SK-N-SH (cell line): ENCODE data around the gene IFT27. TPM values are rescaled to one million over a fixed set of nuclear protein-coding genes. Genes with fewer than 3 reads are reported as not detected.

Source experiments
- CTCF ChIA-PET: fragments of 300-600, 350-600 bp; formaldehyde crosslinking; extraction: SDS; loops from one replicate; lab custom pipeline; 2021; lab: Yijun Ruan, JAX
- POLR2A ChIA-PET: fragments of 350-600 bp; sonication (Branson Sonifier 250); formaldehyde crosslinking; extraction: SDS; loops from one replicate; lab custom pipeline; 2020; ENCODE audit warnings: antibody characterized with exemption, inconsistent platforms; lab: Yijun Ruan, JAX
- DNase-seq: peaks from one replicate; pipeline ENCODE4 v3.0.0; 2012
- H2AFZ ChIP-seq: fragments of 200-600 bp; sonication (generic); 2 replicates; pipeline ENCODE4 v1.8.1; 2016; ENCODE audit warnings: antibody characterized with exemption, mild to moderate bottlenecking, low read depth
- H3F3A ChIP-seq: fragments of 200-600 bp; sonication (generic); replicated peaks from 2 replicates; pipeline ENCODE3; 2016; ENCODE audit warnings: antibody characterized with exemption, mild to moderate bottlenecking; ENCODE audit not compliant: insufficient read depth
- H3K27ac ChIP-seq, 2 experiments: fragments of 200-500 bp in 1 of 2; fragments of 200-600 bp in 1 of 2; sonication (Bioruptor generic) in 1 of 2; sonication (generic), shearing (Covaris generic) in 1 of 2; 2 replicates each; pipeline versions ENCODE4 v1.5.1 to v1.6.1; 2014 to 2016; ENCODE audit warnings: low read depth in 2 of 2, inconsistent platforms in 1 of 2, low read length in 1 of 2, mild to moderate bottlenecking in 1 of 2, mixed read lengths in 1 of 2
- H3K27me3 ChIP-seq: fragments of 200-600 bp; sonication (generic), shearing (Covaris generic); 2 replicates; pipeline ENCODE4 v1.6.1; 2016; ENCODE audit warnings: mixed run types; ENCODE audit not compliant: insufficient read depth
- H3K36me3 ChIP-seq, 2 experiments: fragments of 200-500 bp in 1 of 2; fragments of 200-600 bp in 1 of 2; sonication (Bioruptor generic) in 1 of 2; sonication (generic) in 1 of 2; replicated peaks in 1 of 2; 2 replicates each; pipeline versions ENCODE3 to v1.5.1; 2014 to 2016; ENCODE audit warnings: low read length in 1 of 2, mild to moderate bottlenecking in 1 of 2; ENCODE audit not compliant: insufficient read depth in 2 of 2, control insufficient read depth in 1 of 2
- H3K4me1 ChIP-seq, 2 experiments: fragments of 200-500 bp in 1 of 2; fragments of 200-600 bp in 1 of 2; sonication (Bioruptor generic) in 1 of 2; sonication (generic), shearing (Covaris generic) in 1 of 2; 2 replicates each; pipeline versions ENCODE4 v1.5.1 to v1.6.1; 2014 to 2016; ENCODE audit warnings: low read depth in 1 of 2, low read length in 1 of 2, mixed run types in 1 of 2; ENCODE audit not compliant: insufficient read depth in 2 of 2, control insufficient read depth in 1 of 2
- H3K4me2 ChIP-seq: fragments of 200-600 bp; sonication (generic), shearing (Covaris generic); 2 replicates; pipeline ENCODE4 v1.6.1; 2017; ENCODE audit warnings: mixed run types
- H3K4me3 ChIP-seq, 2 experiments: fragments of 200-500 bp in 1 of 2; fragments of 200-600 bp in 1 of 2; sonication (Bioruptor generic) in 1 of 2; sonication (generic), shearing (Covaris generic) in 1 of 2; 2 replicates each; pipeline versions ENCODE4 v1.5.1 to v1.8.1; 2014 to 2016; ENCODE audit warnings: low read depth in 2 of 2, inconsistent platforms in 1 of 2, low read length in 1 of 2, mild to moderate bottlenecking in 1 of 2, mixed read lengths in 1 of 2, moderate library complexity in 1 of 2
- H3K79me2 ChIP-seq: fragments of 200-600 bp; sonication (generic); 2 replicates; pipeline ENCODE4 v1.8.1; 2017; ENCODE audit warnings: mild to moderate bottlenecking; ENCODE audit not compliant: insufficient read depth
- H3K9ac ChIP-seq: fragments of 200-600 bp; sonication (generic); 2 replicates; pipeline ENCODE4 v1.6.1; 2017; ENCODE audit warnings: mixed run types
- H3K9me2 ChIP-seq: fragments of 200-600 bp; sonication (generic); 2 replicates; pipeline ENCODE4 v1.6.1; 2017; ENCODE audit warnings: mixed run types
- H3K9me3 ChIP-seq: fragments of 200-600 bp; sonication (generic); 2 replicates; pipeline ENCODE4 v1.6.1; 2017; ENCODE audit warnings: mixed run types, mild to moderate bottlenecking, moderate library complexity
- H4K20me1 ChIP-seq: fragments of 200-600 bp; sonication (generic); 2 replicates; pipeline ENCODE4 v1.6.1; 2017; ENCODE audit warnings: mild to moderate bottlenecking, mixed run types; ENCODE audit not compliant: insufficient read depth
- ELF1 ChIP-seq: IDR thresholded peaks from 2 replicates; pipeline ENCODE4 v1.4.0; 2012
- GATA2 ChIP-seq: sonication (generic); formaldehyde crosslinking; IDR thresholded peaks from 2 replicates; pipeline ENCODE4 v1.5.0; 2020; ENCODE audit warnings: mild to moderate bottlenecking, missing genetic modification reagents
- MXI1 ChIP-seq: IDR thresholded peaks from 2 replicates; pipeline ENCODE4 v1.6.1; 2012; ENCODE audit warnings: mild to moderate bottlenecking, low read depth, low read length, improper control_type of control experiment
- NFIC ChIP-seq: IDR thresholded peaks from 2 replicates; pipeline ENCODE4 v1.4.0; 2012; ENCODE audit warnings: borderline replicate concordance
- NRF1 ChIP-seq: IDR thresholded peaks from 2 replicates; pipeline ENCODE4 v1.6.1; 2012; ENCODE audit warnings: low read depth, mild to moderate bottlenecking, low read length
- SMC3 ChIP-seq: IDR thresholded peaks from 2 replicates; pipeline ENCODE4 v1.6.1; 2012; ENCODE audit warnings: low read depth, low read length, improper control_type of control experiment
- TAF1 ChIP-seq: IDR thresholded peaks from 2 replicates; pipeline ENCODE4 v1.6.1; 2012; ENCODE audit warnings: low read depth, mild to moderate bottlenecking, low read length, moderate library complexity, borderline replicate concordance
- TEAD4 ChIP-seq: IDR thresholded peaks from 2 replicates; pipeline ENCODE4 v1.4.0; 2012; ENCODE audit warnings: mild to moderate bottlenecking, borderline replicate concordance; ENCODE audit not compliant: insufficient read depth
- WGBS: methylation state at CpG from one replicate; pipeline ENCODE4 v1.1.6; 2017; ENCODE audit warnings: low lambda C conversion rate; 5-methylcytosine and 5-hydroxymethylcytosine counted together
- polyA plus RNA-seq, 3 experiments: library from polyadenylated mRNA; depleted of rRNA; stranded (reverse); fragments of >200 nt; gene quantifications; 2 replicates each; pipeline ENCODE4 v1.2.3, GENCODE V29; 2012
- TF ChIP-seq, protein P1 (sequence below): IDR thresholded peaks from 2 replicates; pipeline ENCODE4 v1.6.1; 2012; ENCODE audit warnings: mild to moderate bottlenecking, low read depth, low read length, moderate library complexity
- TF ChIP-seq, protein P2 (sequence below): fragments of 150-350 bp; IDR thresholded peaks from 2 replicates; pipeline ENCODE4 v1.6.1; 2017; ENCODE audit warnings: antibody characterized with exemption, low read length, low read depth, borderline replicate concordance
- TF ChIP-seq, protein P3 (sequence below): IDR thresholded peaks from 2 replicates; pipeline ENCODE4 v1.4.0; 2012; ENCODE audit warnings: low read depth
- TF ChIP-seq, protein P4 (sequence below): fragments of 200-600 bp; sonication (generic); IDR thresholded peaks from 2 replicates; pipeline ENCODE4 v1.6.1; 2017; ENCODE audit warnings: antibody characterized with exemption, mild to moderate bottlenecking, moderate library complexity
- TF ChIP-seq, protein P5 (sequence below): IDR thresholded peaks from 2 replicates; pipeline ENCODE4 v1.4.0; 2012; ENCODE audit warnings: low read depth, borderline replicate concordance

Gene IFT27
- polyA plus RNA-seq, 1 of the 3 experiments (the other 2 are of a cell fraction): 29.4 TPM

DNA sequence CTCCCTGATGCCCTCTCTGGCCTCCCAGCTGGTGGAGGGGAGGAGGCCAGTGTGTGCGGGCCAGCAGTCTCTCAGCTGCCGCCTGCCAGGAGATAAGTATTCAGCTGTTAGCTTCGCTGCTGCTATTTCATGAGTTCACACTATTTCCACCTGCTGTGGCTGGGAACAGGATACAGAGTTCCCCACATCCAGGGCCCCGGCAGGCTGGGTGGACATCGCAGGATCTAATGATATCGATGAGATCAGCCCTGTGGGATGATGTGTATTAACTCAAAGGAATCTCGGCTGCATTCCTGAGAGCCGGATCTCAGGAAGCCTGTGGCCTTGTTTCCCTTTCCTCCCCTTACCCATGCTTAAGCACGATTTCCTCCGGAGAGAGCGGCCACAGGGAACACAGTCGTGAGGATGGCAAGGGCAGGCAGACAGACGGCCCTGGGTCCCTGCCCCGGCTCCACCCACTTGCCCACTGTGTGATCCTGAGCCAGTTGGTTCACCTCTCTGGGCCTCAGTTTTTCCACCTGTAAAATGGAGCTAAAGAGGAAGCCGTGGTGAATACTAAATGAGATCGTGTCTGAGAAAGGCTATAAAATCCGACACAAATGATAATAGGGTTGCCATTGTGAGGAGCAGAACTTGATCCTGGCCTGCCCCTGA lies 47.4 kb upstream of the IFT27 start:
- Histone ChIP-seq H3K79me2 (no peaks in the 10 kb centered on the region), H3K4me1 (no peaks in the 10 kb centered on the region), H3F3A (no peaks in the 10 kb centered on the region), H3K27ac (no peak overlapping the region), H3K4me2 (no peak overlapping the region), H2AFZ (no peak overlapping the region), H4K20me1 (no peaks in the 10 kb centered on the region), H3K4me3 (no peak overlapping the region), H3K36me3 (no peaks in the 10 kb centered on the region), H3K9me3 (no peaks in the 10 kb centered on the region), H3K27me3 (peaks cover 19% of the 10 kb centered on the region), H3K9ac (no peak overlapping the region), H3K9me2 (no peaks in the 10 kb centered on the region)
- DNase-seq: no peak
- CTCF ChIA-PET: interaction anchor here (1.1 to 1.8 kb wide), 2 partner anchors 8 to 33 kb away, joined by 3 to 14 read pairs; no protein-coding TSS in a partner anchor
- 56% methylated on average over 17 of the region's 17 CpGs for WGBS
- POLR2A ChIA-PET: no interaction called here
- TF ChIP-seq TAF1: no peak
- TF ChIP-seq MXI1: no peak
- TF ChIP-seq NFIC: no peak

DNA sequence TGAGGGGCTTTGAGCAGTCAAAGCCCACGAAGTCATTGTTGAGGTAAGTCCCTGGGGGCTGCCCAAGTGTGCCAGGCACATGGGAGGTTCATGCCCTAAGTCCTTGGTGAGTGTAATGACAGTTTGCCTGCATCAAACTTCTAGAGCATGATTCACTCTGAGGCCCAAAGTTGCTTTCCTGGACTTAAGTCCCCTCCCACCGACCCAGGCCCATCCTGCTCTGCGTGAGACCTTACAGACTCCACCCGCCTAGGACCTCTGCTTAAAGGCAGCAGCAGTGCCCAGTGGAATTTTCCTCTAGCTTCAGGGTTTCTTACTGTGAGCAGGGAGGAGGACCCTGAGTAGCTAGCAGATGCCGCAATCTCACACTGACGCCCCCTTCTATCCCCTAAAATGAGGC lies 46.7 kb upstream of the IFT27 start:
- DNase-seq: no peak
- Histone ChIP-seq H3K9me2 (no peaks in the 10 kb centered on the region), H3K27ac (no peak overlapping the region), H3F3A (no peaks in the 10 kb centered on the region), H4K20me1 (no peaks in the 10 kb centered on the region), H3K4me2 (no peak overlapping the region), H3K9ac (no peak overlapping the region), H3K79me2 (no peaks in the 10 kb centered on the region), H3K27me3 (peaks cover 25% of the 10 kb centered on the region), H3K4me3 (no peak overlapping the region), H3K9me3 (no peaks in the 10 kb centered on the region), H3K4me1 (no peaks in the 10 kb centered on the region), H2AFZ (no peak overlapping the region), H3K36me3 (no peaks in the 10 kb centered on the region)
- ChIA-PET POLR2A (no interaction called here), CTCF (interaction anchor here (0.7 to 1.8 kb wide), 3 partner anchors 9 to 34 kb away, joined by 3 to 14 read pairs (median 3); no protein-coding TSS in a partner anchor)
- 64% methylated on average over 6 of the region's 6 CpGs for WGBS
- TF ChIP-seq, protein P1, sequence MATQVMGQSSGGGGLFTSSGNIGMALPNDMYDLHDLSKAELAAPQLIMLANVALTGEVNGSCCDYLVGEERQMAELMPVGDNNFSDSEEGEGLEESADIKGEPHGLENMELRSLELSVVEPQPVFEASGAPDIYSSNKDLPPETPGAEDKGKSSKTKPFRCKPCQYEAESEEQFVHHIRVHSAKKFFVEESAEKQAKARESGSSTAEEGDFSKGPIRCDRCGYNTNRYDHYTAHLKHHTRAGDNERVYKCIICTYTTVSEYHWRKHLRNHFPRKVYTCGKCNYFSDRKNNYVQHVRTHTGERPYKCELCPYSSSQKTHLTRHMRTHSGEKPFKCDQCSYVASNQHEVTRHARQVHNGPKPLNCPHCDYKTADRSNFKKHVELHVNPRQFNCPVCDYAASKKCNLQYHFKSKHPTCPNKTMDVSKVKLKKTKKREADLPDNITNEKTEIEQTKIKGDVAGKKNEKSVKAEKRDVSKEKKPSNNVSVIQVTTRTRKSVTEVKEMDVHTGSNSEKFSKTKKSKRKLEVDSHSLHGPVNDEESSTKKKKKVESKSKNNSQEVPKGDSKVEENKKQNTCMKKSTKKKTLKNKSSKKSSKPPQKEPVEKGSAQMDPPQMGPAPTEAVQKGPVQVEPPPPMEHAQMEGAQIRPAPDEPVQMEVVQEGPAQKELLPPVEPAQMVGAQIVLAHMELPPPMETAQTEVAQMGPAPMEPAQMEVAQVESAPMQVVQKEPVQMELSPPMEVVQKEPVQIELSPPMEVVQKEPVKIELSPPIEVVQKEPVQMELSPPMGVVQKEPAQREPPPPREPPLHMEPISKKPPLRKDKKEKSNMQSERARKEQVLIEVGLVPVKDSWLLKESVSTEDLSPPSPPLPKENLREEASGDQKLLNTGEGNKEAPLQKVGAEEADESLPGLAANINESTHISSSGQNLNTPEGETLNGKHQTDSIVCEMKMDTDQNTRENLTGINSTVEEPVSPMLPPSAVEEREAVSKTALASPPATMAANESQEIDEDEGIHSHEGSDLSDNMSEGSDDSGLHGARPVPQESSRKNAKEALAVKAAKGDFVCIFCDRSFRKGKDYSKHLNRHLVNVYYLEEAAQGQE: no peak
- TF ChIP-seq GATA2 (CRISPR knock-in tag) (no peak), NRF1 (no peak), SMC3 (no peak), TEAD4 (no peak), ELF1 (no peak)
- TF ChIP-seq, protein P2, sequence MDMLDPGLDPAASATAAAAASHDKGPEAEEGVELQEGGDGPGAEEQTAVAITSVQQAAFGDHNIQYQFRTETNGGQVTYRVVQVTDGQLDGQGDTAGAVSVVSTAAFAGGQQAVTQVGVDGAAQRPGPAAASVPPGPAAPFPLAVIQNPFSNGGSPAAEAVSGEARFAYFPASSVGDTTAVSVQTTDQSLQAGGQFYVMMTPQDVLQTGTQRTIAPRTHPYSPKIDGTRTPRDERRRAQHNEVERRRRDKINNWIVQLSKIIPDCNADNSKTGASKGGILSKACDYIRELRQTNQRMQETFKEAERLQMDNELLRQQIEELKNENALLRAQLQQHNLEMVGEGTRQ: no peak
- TF ChIP-seq, protein P3, sequence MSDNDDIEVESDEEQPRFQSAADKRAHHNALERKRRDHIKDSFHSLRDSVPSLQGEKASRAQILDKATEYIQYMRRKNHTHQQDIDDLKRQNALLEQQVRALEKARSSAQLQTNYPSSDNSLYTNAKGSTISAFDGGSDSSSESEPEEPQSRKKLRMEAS: no peak
- TF ChIP-seq, protein P4, sequence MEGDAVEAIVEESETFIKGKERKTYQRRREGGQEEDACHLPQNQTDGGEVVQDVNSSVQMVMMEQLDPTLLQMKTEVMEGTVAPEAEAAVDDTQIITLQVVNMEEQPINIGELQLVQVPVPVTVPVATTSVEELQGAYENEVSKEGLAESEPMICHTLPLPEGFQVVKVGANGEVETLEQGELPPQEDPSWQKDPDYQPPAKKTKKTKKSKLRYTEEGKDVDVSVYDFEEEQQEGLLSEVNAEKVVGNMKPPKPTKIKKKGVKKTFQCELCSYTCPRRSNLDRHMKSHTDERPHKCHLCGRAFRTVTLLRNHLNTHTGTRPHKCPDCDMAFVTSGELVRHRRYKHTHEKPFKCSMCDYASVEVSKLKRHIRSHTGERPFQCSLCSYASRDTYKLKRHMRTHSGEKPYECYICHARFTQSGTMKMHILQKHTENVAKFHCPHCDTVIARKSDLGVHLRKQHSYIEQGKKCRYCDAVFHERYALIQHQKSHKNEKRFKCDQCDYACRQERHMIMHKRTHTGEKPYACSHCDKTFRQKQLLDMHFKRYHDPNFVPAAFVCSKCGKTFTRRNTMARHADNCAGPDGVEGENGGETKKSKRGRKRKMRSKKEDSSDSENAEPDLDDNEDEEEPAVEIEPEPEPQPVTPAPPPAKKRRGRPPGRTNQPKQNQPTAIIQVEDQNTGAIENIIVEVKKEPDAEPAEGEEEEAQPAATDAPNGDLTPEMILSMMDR: no peak
- TF ChIP-seq, protein P5, sequence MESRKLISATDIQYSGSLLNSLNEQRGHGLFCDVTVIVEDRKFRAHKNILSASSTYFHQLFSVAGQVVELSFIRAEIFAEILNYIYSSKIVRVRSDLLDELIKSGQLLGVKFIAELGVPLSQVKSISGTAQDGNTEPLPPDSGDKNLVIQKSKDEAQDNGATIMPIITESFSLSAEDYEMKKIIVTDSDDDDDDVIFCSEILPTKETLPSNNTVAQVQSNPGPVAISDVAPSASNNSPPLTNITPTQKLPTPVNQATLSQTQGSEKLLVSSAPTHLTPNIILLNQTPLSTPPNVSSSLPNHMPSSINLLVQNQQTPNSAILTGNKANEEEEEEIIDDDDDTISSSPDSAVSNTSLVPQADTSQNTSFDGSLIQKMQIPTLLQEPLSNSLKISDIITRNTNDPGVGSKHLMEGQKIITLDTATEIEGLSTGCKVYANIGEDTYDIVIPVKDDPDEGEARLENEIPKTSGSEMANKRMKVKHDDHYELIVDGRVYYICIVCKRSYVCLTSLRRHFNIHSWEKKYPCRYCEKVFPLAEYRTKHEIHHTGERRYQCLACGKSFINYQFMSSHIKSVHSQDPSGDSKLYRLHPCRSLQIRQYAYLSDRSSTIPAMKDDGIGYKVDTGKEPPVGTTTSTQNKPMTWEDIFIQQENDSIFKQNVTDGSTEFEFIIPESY: no peak
